Stimulated activated naive CD8-positive, alpha-beta T cell treated with anti-CD3 and anti-CD28 coated beads, Interleukin-15, amount 100 ng/mL, for 72 hours (primary cell): Measurements from ENCODE around the gene LDLRAD4.

ENCODE experiments used
- ATAC-seq: fragments of 150-1000 bp; cut with Tn5 transposase; 2 replicates; pipeline ENCODE4 v1.10.0; 2021; ENCODE audit warnings: mild to moderate bottlenecking, moderate library complexity
- DNase-seq, 2 donors: peaks; one replicate each; pipeline ENCODE4 v3.0.0; 2021 to 2022
- H3K27ac Mint-ChIP-seq, 2 donors: one replicate each; pipeline ENCODE4 v1.8.0; 2022; ENCODE audit warnings: mild to moderate bottlenecking in 2 of 2, mixed read lengths in 2 of 2, moderate library complexity in 2 of 2
- H3K27me3 Mint-ChIP-seq: one replicate; pipeline ENCODE4 v1.8.0; 2022; ENCODE audit warnings: mixed read lengths
- H3K4me1 Mint-ChIP-seq: one replicate; pipeline ENCODE4 v1.8.0; 2022; ENCODE audit warnings: mild to moderate bottlenecking, mixed read lengths
- H3K4me3 Mint-ChIP-seq, 2 donors: one replicate each; pipeline ENCODE4 v1.8.0; 2022; ENCODE audit warnings: mild to moderate bottlenecking in 2 of 2, mixed read lengths in 2 of 2, moderate library complexity in 1 of 2
- H3K9me3 Mint-ChIP-seq, 2 donors: one replicate each; pipeline ENCODE4 v1.8.0; 2022; ENCODE audit warnings: mixed read lengths in 2 of 2

LDLRAD4 gene

DNA sequence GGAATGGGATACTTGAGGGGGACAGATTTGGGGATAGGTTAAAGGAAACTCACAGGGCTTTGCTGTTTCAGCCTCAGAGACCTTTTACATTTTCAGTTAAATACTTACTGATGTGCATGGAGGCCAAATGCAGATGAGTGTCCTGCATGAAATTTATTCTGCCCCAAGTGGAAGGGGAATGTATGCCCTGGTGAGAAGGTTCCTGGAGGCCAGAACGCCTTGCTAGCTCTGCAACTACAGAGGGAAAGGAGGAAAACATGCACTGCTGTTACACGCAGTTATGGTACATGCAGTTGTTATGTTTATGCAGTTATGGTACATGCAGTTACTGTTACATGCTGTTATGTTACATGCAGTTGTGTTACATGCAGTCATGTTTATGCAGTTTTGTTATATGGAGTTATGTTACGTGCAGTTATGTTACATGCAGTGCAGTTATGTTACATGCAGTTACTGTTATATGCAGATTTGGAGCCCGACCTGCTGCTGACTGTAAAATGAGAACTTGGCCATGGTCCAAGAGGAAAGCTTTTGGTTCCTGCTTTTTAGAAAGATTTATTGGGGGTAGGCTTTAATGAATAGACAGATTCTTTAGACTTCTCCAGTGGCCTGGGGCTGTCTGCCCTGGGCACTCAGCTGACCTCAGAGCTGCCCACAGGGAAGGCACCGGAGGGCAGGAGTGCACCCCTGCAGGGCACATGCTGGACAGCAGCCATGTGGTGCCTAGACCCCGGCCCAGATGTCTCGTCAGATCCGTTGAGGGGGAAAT lies 84.1 kb downstream of the LDLRAD4 start:
- no peak overlapping the region for H3K27ac Mint-ChIP-seq
- ATAC-seq, result no peak
- no peaks in the 10 kb centered on the region for H3K27me3 Mint-ChIP-seq
- peaks cover 43% of the 10 kb centered on the region for H3K4me1 Mint-ChIP-seq
- no peak for DNase-seq
- H3K4me3 Mint-ChIP-seq, result no peak overlapping the region
- peaks cover 9 to 10% of the 10 kb centered on the region in 2 donors for H3K9me3 Mint-ChIP-seq

DNA sequence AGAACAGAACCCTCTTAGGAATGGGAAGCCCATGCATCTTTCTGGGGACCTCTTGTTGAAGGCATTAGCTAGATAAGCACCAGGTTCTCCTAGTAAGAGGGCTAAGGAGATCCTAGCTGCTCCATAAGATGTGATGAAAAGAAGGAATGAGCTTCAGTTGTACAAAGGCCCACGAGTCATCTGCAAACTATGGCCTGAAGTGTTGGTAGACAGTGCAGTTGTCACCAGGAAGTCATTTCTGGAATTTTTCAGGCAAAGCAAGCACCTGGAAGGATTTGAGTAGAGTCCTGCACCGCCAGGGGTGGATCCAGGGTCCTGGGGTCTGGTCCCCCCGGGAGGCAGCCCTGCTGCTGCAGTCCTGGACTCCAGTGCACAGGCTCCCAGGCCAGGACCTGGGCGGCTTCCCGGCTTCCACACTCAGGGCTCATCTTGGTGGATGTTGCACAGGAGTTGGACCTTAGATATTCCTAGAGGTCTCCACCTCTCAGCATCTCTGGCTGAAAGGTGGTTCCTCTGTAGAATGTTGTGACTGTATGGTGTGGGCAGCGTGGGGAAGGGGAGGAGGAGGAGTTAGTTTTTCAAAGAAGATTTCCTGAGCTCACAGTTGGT lies 85.3 kb downstream of the LDLRAD4 start:
- H3K27ac Mint-ChIP-seq, result no peak overlapping the region

DNA sequence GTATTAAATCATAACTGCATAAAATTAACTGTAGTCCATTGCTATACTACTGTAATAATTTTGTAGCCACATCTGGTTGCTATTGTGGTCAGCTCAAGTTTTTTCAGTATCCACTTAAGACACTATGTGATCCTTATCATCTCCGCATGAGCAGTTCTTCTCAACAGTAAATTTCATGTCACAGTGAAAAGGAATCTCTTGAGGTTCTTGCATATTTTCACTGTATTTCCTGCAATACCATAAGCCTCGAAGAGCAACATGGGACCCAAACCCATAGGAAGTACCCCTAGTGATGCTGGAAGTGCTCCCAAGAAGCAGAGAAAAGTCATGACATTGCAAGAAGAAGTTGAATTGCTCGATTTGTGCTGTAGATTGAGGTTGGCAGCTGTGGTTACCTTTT lies 86.7 kb downstream of the LDLRAD4 start:
- Mint-ChIP-seq H3K27ac (no peak overlapping the region), H3K27me3 (no peaks in the 10 kb centered on the region), H3K4me3 (no peak overlapping the region), H3K4me1 (peaks cover 66% of the 10 kb centered on the region), H3K9me3 (peaks cover 9 to 10% of the 10 kb centered on the region in 2 donors)
- no peak for ATAC-seq
- no peak for DNase-seq

More for the DNA sequence above, 85.3 kb downstream of the LDLRAD4 start:
- Mint-ChIP-seq H3K4me1 (peaks cover 55% of the 10 kb centered on the region), H3K9me3 (peaks cover 9 to 10% of the 10 kb centered on the region in 2 donors), H3K4me3 (no peak overlapping the region), H3K27me3 (no peaks in the 10 kb centered on the region)
- ATAC-seq (no peak), DNase-seq (no peak)

DNA sequence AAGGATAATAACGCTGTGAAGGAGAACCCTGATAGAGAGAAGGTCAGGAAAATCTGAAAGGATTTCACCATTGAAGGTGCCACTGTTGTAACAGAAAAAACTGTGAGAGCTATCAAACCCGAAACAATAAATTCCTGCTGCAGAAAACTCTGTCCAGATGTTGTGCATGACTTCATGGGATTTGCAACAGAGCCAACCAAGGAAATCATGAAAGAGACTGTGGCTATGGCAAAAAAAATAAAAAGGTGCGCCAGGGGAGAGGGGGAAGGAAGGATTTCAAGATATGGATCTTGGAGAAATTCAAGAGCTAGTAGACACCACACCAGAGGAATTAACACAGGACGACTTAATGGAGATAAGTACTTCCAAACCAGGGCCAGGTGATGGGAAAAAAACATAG lies 88.0 kb downstream of the LDLRAD4 start:
- Mint-ChIP-seq H3K4me1 (peaks cover 67% of the 10 kb centered on the region), H3K9me3 (peaks cover 9 to 10% of the 10 kb centered on the region in 2 donors), H3K27me3 (no peaks in the 10 kb centered on the region), H3K27ac (no peak overlapping the region), H3K4me3 (no peak overlapping the region)
- DNase-seq, result no peak
- no peak for ATAC-seq

DNA sequence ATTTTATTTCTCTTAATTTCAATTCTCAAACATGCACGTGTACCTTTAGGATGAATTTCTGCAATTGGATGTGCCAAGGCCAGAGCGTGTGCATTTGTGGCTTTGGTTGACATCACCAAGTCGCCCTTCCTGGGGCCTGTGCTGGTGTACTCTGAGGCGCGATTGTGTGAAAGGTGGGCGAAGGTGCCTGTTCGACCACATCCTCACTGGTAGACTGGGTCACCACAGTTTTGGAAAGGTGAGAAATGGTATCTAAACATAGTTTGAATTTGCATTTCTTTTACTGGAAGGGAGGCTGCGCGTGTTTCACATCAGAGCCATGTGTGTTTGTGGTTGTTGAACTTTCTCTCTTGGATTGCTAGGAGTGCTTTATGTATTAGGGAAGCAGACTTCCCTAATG lies 89.8 kb downstream of the LDLRAD4 start:
- Mint-ChIP-seq H3K27ac (peak overlapping the region in 1 of 2 donors; percentile 3), H3K4me1 (peaks cover 63% of the 10 kb centered on the region), H3K4me3 (peak overlapping the region; percentile 15 to 22), H3K27me3 (no peaks in the 10 kb centered on the region), H3K9me3 (peaks cover 9 to 10% of the 10 kb centered on the region in 2 donors)
- ATAC-seq (peak; percentile 97), DNase-seq (peak; percentile 54 to 76)

DNA sequence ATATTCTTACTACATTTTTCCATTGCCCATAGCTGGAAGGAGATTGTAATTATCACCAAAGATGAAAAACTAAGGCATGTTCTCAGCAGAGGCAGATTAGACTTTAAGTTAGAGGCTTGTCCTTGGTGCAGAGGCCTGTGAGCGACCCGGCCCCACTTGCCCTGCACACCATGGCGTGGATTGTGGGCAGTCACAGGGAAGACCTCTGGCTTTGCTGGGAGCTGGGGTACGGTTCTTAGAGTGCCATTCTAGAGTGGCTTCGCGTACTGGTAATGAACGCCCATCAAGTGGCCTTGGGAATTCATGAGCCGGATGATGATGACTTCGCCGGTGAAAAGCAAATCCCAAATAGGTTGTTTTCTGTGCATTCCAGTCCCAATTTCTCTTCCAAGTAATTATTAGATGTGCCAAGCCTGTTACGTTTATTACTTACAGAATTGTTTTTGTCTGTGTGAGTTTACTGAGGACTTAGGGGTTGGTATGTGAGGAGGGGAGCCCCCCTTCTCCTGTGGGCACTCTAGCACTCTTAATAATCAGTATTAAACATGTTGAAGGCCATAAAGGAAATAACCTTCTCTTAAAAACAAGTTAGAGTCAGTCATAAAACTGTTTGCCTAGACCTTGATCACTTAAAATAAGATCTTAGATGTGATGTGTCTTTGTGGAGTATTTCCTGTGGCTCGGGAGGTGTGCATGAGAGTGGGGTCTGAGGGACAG lies 90.6 kb downstream of the LDLRAD4 start:
- DNase-seq (no peak), ATAC-seq (no peak)
- Mint-ChIP-seq H3K27ac (peak overlapping the region in 1 of 2 donors; percentile 41), H3K27me3 (no peaks in the 10 kb centered on the region), H3K9me3 (peaks cover 10 to 17% of the 10 kb centered on the region in 2 donors), H3K4me3 (peak overlapping the region; percentile 15 to 22), H3K4me1 (peaks cover 63% of the 10 kb centered on the region)

DNA sequence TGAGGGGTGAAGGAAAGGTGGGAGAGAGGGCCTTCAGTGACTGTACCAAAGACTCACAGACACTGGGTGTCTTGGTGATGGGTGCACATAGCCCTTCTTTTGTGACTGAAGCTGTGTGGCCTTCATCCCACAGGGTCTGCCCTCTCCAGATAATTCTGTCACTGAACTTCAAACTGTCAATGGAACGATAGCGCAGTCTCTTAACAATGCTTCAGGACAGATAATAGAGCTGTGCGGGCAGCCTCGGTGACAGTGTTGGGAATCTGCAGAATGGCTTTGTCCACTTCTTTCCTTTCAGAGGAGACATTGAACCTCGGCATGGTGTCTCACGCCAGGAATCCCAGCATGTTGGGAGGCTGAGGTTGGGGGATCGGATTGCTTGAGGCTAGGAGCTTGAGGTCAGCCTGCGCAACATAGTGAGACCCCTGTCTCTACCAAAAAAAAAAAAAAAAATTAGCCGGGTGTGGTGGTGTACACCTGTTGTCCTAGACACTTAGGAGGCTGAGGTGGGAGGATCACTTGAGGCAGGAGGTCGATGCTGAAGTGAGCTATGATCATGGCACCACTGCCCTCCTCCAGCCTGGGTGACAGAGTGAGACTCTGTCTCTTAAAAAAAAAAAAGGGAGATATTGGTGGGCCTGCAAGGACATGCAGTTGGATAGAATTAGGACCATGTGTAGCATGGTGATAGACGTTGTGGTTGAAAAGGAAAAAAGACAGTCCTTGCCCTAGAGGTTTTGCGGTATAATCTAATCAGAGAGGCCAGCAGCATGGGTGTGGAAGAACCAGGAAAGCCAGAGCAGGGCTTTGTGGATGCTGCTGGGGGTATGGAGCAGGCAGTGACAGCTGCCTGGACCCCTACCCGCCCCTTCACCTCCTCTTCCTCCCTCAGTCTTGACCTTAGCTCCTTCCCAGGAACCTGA lies 91.4 kb downstream of the LDLRAD4 start:
- no peak for DNase-seq
- peak overlapping the region in 1 of 2 donors; percentile 17 for H3K4me3 Mint-ChIP-seq
- peaks cover 66% of the 10 kb centered on the region for H3K4me1 Mint-ChIP-seq
- ATAC-seq, result no peak
- no peaks in the 10 kb centered on the region for H3K27me3 Mint-ChIP-seq
- peak overlapping the region in 1 of 2 donors; percentile 68 for H3K27ac Mint-ChIP-seq
- H3K9me3 Mint-ChIP-seq, result peaks cover 16 to 26% of the 10 kb centered on the region in 2 donors

DNA sequence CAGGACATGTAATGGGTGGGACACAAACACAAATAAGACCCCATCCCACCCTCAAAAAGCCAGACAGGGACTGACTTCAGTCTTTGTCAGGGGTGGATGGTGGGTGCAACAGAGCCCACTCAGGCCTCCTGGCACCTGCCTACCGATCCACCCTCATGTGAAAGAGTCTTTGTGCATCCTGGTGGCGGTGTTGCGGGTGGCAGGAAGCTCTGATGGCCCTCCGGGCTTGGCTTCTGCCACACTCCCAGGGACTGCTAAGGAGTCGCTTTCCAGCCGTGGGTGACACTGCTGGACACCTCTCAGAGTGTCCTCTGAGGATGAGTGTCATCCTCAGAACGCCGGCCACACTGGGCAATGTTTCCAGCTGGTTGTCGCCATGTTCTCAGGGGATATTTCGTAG lies 92.6 kb downstream of the LDLRAD4 start:
- Mint-ChIP-seq H3K27me3 (no peaks in the 10 kb centered on the region), H3K4me1 (peaks cover 67% of the 10 kb centered on the region), H3K9me3 (peaks cover 17 to 29% of the 10 kb centered on the region in 2 donors), H3K4me3 (no peak overlapping the region), H3K27ac (no peak overlapping the region)
- ATAC-seq, result no peak
- no peak for DNase-seq

DNA sequence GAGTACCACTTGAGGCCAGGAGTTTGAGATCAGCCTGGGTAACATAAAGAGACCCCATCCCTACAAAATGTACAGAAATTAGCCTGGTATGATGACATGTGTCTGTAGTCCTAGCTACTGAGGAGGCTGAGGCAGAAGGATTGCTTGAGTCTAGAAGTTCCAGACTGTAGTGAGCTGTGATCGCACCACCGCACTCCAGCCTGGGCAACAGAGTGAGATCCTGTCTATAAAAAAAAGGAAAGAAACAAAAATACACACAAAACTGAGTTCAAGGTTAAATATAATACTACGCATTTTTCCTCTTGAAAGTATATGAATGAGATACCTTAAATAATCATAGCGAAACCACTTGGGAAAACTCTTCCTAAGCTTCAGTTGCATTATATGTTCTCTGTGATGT lies 94.0 kb downstream of the LDLRAD4 start:
- peaks cover 59% of the 10 kb centered on the region for H3K4me1 Mint-ChIP-seq
- no peak for ATAC-seq
- peak overlapping the region in 1 of 2 donors; percentile 20 for H3K27ac Mint-ChIP-seq
- H3K4me3 Mint-ChIP-seq, result peak overlapping the region in 1 of 2 donors; percentile 58
- no peak for DNase-seq
- no peaks in the 10 kb centered on the region for H3K27me3 Mint-ChIP-seq
- H3K9me3 Mint-ChIP-seq, result peaks cover 24 to 37% of the 10 kb centered on the region in 2 donors

DNA sequence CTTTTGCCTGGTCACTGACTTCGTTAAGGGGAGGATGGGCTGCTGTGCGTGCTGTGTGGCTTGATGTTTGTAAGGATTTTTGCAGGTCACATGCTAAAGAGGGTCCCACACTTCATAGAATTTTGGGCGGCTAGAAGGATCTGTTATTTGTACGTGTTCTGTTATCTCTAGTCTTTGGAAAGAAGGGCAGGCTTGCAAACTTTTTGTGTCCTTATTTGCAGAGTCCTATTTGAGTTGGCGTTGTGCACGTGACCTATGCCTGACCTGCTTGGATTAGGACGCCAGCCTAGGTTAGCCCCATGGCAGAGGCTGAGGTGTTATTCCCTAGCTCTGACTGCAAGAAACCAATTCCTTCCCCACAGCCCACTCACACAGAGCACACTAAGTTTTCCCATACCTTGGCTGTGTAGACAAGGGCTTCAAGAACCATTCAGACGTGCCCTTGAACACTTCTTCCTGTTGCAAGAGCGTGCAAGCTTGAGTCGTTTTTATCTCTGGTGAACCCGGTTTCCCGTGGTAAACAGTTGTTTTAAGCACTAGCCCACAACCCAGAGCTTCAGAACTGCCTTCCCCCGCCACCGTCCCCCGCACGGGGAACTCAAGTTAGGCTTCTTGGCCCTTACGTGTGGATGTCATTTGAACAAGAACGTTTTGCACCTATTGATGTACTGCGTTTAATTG lies 94.6 kb downstream of the LDLRAD4 start:
- Mint-ChIP-seq H3K27me3 (no peaks in the 10 kb centered on the region), H3K4me1 (peaks cover 58% of the 10 kb centered on the region), H3K4me3 (peak overlapping the region; percentile 57 to 58), H3K9me3 (peaks cover 24 to 37% of the 10 kb centered on the region in 2 donors), H3K27ac (peak overlapping the region; percentile 91 to 92)
- DNase-seq (peak in 1 of 2 donors; percentile 38), ATAC-seq (peak; percentile 56)

DNA sequence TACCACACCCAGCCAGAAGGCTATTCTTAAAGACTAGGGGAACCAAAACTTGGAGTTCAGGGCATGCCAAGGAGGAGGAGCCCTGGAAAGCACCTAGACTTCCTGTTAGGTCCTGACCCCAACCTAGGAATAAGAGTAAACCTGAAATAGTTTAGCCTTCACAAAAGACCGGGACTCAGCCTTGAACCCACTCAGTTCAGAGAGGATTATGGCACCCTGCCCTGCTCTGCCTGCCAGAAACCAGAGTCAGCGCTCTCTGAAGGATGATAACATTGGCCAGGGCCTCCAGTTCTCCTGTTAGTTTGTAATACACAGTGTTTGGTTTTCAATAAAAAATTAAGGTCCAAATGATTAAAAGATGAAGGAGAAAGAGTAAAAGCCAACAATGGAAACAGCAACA lies 96.4 kb downstream of the LDLRAD4 start:
- DNase-seq, result no peak
- Mint-ChIP-seq H3K27ac (no peak overlapping the region), H3K4me3 (no peak overlapping the region), H3K9me3 (peaks cover 24 to 37% of the 10 kb centered on the region in 2 donors), H3K4me1 (peaks cover 57% of the 10 kb centered on the region), H3K27me3 (no peaks in the 10 kb centered on the region)
- ATAC-seq, result no peak

DNA sequence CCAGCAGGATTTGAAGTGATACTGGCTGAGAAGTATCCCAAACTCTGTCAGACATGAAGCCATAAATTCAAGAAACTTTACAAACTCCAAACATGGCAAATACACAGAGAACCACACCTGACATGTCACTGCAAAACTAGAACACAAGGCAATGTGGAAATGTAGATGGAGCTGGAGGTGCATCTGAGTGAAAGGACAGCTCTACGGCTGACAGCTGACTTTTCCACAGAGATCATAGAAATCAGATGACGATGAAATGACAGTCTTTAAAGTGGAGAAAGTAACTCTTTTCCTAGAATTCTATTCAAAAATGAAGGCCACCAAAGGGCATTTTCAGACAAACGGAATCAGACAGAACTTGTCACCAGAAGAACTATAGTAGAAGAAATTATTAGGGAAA lies 97.5 kb downstream of the LDLRAD4 start:
- ATAC-seq (no peak), DNase-seq (no peak)
- no peak overlapping the region for H3K4me3 Mint-ChIP-seq
- peaks cover 24 to 37% of the 10 kb centered on the region in 2 donors for H3K9me3 Mint-ChIP-seq
- no peaks in the 10 kb centered on the region for H3K27me3 Mint-ChIP-seq
- peaks cover 56% of the 10 kb centered on the region for H3K4me1 Mint-ChIP-seq
- no peak overlapping the region for H3K27ac Mint-ChIP-seq

DNA sequence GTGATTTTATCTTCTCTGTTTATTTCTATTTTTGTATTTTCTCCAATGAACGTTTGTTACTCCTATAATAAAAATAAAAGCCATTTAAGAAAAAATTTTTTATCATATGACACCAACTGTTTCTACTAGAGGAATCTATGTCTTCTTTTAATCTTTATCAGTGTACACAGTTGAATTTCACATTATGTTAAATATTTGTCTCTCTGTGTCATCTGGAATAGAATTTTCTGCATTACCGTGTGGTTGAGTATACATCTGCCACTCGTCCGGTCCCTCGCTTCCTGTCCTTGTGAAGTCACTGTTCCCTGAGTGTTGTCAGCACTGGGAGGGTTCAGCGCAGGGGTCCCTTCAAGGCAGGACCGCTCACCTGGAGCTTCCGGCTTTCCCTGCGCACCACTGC lies 99.2 kb downstream of the LDLRAD4 start:
- no peak for ATAC-seq
- Mint-ChIP-seq H3K27ac (no peak overlapping the region), H3K9me3 (peaks cover 24 to 37% of the 10 kb centered on the region in 2 donors), H3K27me3 (no peaks in the 10 kb centered on the region), H3K4me1 (peaks cover 49% of the 10 kb centered on the region), H3K4me3 (no peak overlapping the region)
- DNase-seq, result no peak

DNA sequence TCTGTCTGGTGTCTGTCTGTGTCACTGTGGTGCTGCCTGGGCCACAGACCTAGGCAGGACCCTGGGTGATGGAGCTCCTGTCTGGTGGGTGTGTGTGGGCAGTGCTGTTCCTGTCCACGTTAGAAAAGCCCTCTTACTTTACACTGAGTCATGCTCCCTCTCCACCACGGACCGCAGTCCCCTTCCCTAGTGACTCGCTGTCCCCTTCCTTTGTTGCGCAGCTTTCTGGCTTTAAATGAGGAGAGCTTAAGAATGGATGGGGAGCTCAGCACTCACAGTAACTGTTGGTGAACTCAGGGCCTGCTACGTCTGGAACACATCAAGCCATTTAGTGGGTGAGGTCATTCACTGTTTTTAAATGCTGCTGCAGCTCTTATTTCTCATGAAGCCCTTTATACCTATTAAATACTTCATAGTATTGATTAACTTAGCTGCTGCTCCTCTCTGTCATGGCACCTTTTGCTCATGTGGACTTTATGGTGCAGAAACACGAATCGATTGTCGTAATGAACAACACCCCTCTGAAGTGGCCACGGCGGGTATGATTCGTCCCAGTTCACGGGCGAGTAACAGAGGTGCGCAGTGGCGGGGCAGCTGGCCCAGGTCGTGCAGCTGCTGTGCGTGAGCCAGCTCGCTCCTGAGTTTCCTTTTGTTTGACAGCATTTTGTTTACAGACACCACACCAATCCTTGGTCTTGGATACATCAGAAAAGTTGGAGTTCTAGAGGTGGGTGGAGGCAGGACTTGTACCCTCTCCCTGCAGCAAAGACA lies 100.4 kb downstream of the LDLRAD4 start:
- ATAC-seq (peak; percentile 69), DNase-seq (no peak)
- Mint-ChIP-seq H3K4me3 (no peak overlapping the region), H3K4me1 (peaks cover 38% of the 10 kb centered on the region), H3K27me3 (no peaks in the 10 kb centered on the region), H3K27ac (no peak overlapping the region), H3K9me3 (peaks cover 24 to 31% of the 10 kb centered on the region in 2 donors)
